HepG2 (cell line): ENCODE results near the gene GALNTL6.
A peak's percentile ranks its signal among the peaks of the same experiment; 100 is the strongest.

Source experiments
- CTCF ChIP-seq: sonication (generic); formaldehyde crosslinking; IDR thresholded peaks from 2 replicates; pipeline ENCODE4 v1.5.0; 2020; ENCODE audit warnings: mild to moderate bottlenecking, missing genetic modification reagents, moderate library complexity
- GABPB1 ChIP-seq: IDR thresholded peaks from 2 replicates; pipeline ENCODE4 v1.6.1; 2016; ENCODE audit warnings: mild to moderate bottlenecking, missing genetic modification reagents, moderate library complexity, missing compliant biosample characterization
- HNRNPUL1 ChIP-seq: fragments of 200-400 bp; formaldehyde crosslinking; IDR thresholded peaks from 2 replicates; pipeline ENCODE4 v1.6.1; 2017; ENCODE audit warnings: low read depth, mild to moderate bottlenecking, low read length, moderate library complexity
- MTA3 ChIP-seq: sonication (generic); formaldehyde crosslinking; IDR thresholded peaks from 2 replicates; pipeline ENCODE4 v1.4.0; 2020; ENCODE audit warnings: missing genetic modification reagents
- NCOA2 ChIP-seq: sonication (generic); formaldehyde crosslinking; IDR thresholded peaks from 2 replicates; pipeline ENCODE4 v1.8.0; 2022; ENCODE audit warnings: inconsistent platforms
- U2AF1 ChIP-seq: fragments of 200-400 bp; formaldehyde crosslinking; optimal IDR thresholded peaks from 2 replicates; pipeline ENCODE3; 2017; ENCODE audit warnings: mild to moderate bottlenecking, low read depth, low read length
- YY1 ChIP-seq: IDR thresholded peaks from 2 replicates; pipeline ENCODE4 v1.6.1; 2011; ENCODE audit warnings: low read length, low read depth, moderate library complexity, mild to moderate bottlenecking; ENCODE audit not compliant: insufficient read depth, insufficient replicate concordance

GRCh38 chr4:173013232-173013930, 1200.2 kb downstream of the GALNTL6 start:
- peak; percentile 54 for TF ChIP-seq CTCF (CRISPR knock-in tag)
- no peak for TF ChIP-seq MTA3 (CRISPR knock-in tag)
- no peak for TF ChIP-seq U2AF1
- no peak for TF ChIP-seq NCOA2 (CRISPR knock-in tag)
- no peak for TF ChIP-seq YY1
- TF ChIP-seq HNRNPUL1 = no peak
- TF ChIP-seq GABPB1 (CRISPR knock-in tag) = no peak
